Measurements from ENCODE around the gene ZFAND3.

GRCh38 chr6:38088829-38089228 is 269.3 kb downstream of the ZFAND3 start:
- TF ChIP-seq CTCF (optimal IDR thresholded peaks at IDR 0.05 in 1 of 3, IDR thresholded peaks at IDR 0.05 in 1 of 3, conservative IDR thresholded peaks at IDR 0.05 in 1 of 3; ENCODE audit: extremely low read depth in 1 of 3, insufficient read depth in 2 of 3, low read length in 3 of 3) (no peak), EZH2 (IDR thresholded peaks at IDR 0.05; ENCODE audit: low read length) (no peak)

Measured in keratinocyte (primary cell).